ENCODE data around the gene ATP5MC3.

Gene ATP5MC3

GRCh38 chr2:175167792-175168563 lies 13.5 kb downstream of the ATP5MC3 start, which contains the start of gene ATF2:
Gene ATF2, minus strand, starts transcription at chr2:175168203. Its CDS starts 31,760 bp downstream, at chr2:175136443.
- peak; percentile 95 for DNase-seq (ENCODE audit: low read depth)

- peak; percentile 13 for DNase-seq (ENCODE audit: low read depth)
Measured at GRCh38 chr2:175167076-175167791, 14.3 kb downstream of the ATP5MC3 start.

- DNase-seq (ENCODE audit: low read depth) = no peak
Measured at GRCh38 chr2:175166216-175166824, 15.2 kb downstream of the ATP5MC3 start.

- no peak for DNase-seq (ENCODE audit: low read depth)
Measured at GRCh38 chr2:175164235-175164634, 17.3 kb downstream of the ATP5MC3 start.

GRCh38 chr2:175158894-175159293 lies 22.6 kb downstream of the ATP5MC3 start:
- no peak for DNase-seq (ENCODE audit: low read depth)

GRCh38 chr2:175156534-175156933 lies 25.0 kb downstream of the ATP5MC3 start:
- DNase-seq (ENCODE audit: low read depth) = no peak

GRCh38 chr2:175154661-175155082 lies 26.8 kb downstream of the ATP5MC3 start:
- DNase-seq (ENCODE audit: low read depth) = no peak

GRCh38 chr2:175152242-175152641 lies 29.3 kb downstream of the ATP5MC3 start:
- no peak for DNase-seq (ENCODE audit: low read depth)

GRCh38 chr2:175151791-175152190 lies 29.7 kb downstream of the ATP5MC3 start:
- DNase-seq (ENCODE audit: low read depth) = no peak

- no peak for DNase-seq (ENCODE audit: low read depth)
Measured at GRCh38 chr2:175147186-175147585, 34.3 kb downstream of the ATP5MC3 start.

- DNase-seq (ENCODE audit: low read depth) = no peak
Measured at GRCh38 chr2:175143678-175144077, 37.8 kb downstream of the ATP5MC3 start.

- no peak for DNase-seq (ENCODE audit: low read depth)
Measured at GRCh38 chr2:175143191-175143590, 38.3 kb downstream of the ATP5MC3 start.

GRCh38 chr2:175140332-175140731 lies 41.2 kb downstream of the ATP5MC3 start:
- no peak for DNase-seq (ENCODE audit: low read depth)

GRCh38 chr2:175137793-175138192 lies 43.7 kb downstream of the ATP5MC3 start:
- no peak for DNase-seq (ENCODE audit: low read depth)

- DNase-seq (ENCODE audit: low read depth) = no peak
Measured at GRCh38 chr2:175136334-175137215, 44.9 kb downstream of the ATP5MC3 start.

- no peak for DNase-seq (ENCODE audit: low read depth)
Measured at GRCh38 chr2:175135862-175136261, 45.6 kb downstream of the ATP5MC3 start.

GRCh38 chr2:175135177-175135576 lies 46.3 kb downstream of the ATP5MC3 start:
- no peak for DNase-seq (ENCODE audit: low read depth)

- no peak for DNase-seq (ENCODE audit: low read depth)
Measured at GRCh38 chr2:175131252-175131651, 50.3 kb downstream of the ATP5MC3 start.

- no peak for DNase-seq (ENCODE audit: low read depth)
Measured at GRCh38 chr2:175126661-175127060, 54.8 kb downstream of the ATP5MC3 start.
